ENCODE measurements around the gene EXOSC7.

The EXOSC7 gene

DNA sequence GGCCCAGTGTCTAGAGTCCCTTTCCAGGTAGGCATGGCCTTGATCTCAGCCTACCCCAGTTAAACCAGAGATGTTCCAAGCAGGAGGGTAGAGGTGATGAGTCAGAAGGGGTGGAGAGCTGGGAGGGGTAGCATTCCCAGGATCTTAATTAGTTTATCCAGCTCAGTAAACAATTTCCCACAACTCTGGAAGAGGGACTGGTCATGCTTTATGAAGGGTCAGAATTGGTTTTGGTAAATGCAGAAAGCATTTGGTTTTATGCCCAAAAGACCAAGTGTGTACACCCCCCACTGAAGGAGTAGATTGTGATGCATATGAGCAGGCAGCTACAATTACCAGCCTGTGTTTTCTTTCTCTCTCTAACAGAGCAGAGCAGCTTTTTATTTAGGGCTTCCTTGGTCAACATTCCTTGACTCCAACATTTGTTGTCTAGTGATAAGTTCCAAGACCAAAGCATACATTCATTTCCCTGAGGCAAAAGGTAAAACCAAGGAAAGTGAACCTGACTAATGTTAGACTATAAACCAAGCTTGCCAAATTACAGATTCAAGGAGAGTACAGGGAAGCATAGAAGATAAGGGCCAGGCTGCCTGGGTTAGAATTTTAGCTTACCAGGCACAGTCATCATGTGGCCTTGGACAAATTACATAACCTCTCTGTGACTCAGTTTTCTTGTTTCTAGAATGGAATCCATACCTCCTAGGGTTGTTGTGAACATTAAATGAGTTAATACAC, 17.6 kb downstream of the EXOSC7 start:
- DNase-seq, result peak; percentile 29

DNA sequence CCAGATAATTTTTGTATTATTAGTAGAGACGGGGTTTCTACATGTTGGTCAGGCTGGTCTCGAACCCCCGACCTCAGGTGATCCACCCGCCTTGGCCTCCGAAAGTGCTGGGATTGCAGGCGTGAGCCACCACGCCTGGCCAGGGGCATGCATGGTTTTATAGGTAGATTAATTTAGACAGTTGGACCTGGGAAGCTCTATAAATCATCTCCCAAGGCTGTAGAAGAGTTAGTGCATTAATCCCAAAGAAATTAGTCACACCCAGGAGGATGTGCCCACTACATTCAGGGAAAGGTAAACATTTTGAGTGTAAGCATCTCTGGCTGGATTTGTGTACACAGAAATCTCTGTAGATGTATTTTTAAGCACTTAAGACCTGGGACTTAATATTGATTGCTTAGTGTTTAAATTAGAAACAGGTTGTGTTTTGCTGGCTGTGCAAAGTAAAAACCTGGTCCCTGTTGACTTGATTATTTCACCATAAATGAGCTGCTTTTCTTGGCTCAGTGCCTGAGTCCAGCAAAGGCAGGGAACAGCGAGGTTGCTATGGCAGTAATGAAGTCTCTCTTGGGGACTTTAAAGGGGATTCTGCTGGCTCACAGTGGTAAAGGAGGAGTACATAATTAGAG, 19.2 kb downstream of the EXOSC7 start:
- no peak for DNase-seq

DNA sequence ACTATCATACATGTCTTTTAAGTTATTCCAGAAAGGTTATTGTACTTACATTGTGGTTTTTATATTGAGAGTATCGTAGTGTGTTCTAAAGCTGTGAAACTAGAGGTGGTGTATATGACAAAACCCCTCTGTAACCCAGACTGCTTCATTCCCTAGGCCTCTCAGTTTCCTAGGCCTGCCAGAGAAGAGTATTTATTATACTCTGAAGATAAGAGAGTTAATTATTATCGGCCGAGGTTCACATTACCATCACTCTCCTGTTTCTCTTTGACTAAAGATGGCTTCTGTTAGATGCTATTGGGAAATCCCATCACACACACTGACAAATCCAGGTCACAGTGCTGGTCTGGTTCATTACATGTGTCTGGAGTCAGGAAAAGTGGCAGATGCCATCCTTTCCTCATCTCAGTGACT, 20.5 kb downstream of the EXOSC7 start:
- DNase-seq, result no peak

DNA sequence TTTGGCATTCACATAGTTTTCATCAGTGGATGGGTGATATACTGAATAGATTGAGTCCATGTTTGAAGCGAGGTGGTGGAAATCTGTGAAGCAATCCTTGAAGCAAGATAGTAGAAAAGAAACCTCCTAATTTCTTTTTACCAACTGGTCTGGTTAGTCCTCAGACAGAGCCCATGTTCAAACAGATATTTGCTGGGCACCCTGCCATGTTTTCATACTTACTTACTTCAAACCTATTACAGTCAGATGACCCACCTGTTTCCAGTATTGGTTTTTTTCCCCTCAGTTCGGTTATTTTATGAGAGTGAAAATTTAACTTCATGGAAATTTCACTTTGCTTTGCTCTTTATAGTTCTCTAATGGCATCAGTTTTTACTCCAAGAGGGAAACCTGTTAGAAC, 23.7 kb downstream of the EXOSC7 start:
- DNase-seq, result no peak

DNA sequence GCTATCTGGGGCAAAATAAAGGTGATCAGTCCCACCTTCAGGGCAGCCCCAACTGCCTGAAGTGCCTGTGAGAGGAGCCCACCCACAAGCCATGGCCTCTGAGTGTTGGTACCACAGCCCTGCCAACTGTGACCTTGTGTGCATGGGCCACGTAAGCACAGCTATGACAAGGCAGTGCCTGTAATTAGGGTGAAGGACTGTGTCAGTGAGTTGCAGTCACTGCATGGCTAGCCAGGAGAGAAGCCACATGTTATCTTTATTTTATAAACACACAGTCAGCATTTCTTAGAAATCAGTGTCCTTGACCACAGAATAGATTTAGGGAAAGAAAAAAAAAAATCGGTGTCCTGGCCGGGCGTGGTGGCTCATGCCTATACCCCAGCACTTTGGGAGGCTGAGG, 24.8 kb downstream of the EXOSC7 start:
- no peak for DNase-seq

DNA sequence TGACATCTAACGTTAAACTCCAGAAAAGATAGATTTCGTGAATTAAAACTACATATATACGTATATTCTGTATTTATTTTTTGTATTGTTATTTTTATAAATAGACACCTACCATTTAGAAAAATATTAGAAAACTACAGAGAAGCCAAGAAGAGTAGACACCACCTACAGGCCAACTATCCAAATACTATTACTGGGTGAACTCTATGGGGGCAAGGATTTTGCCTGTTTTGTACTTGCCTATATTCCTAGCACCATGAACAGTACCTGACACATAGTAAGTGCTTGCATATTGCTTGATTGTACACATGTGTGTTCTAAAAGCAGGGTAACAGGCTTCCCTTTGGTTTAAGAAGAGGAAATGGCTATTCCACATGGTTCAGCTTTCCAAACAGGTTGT, 25.7 kb downstream of the EXOSC7 start:
- no peak for DNase-seq

DNA sequence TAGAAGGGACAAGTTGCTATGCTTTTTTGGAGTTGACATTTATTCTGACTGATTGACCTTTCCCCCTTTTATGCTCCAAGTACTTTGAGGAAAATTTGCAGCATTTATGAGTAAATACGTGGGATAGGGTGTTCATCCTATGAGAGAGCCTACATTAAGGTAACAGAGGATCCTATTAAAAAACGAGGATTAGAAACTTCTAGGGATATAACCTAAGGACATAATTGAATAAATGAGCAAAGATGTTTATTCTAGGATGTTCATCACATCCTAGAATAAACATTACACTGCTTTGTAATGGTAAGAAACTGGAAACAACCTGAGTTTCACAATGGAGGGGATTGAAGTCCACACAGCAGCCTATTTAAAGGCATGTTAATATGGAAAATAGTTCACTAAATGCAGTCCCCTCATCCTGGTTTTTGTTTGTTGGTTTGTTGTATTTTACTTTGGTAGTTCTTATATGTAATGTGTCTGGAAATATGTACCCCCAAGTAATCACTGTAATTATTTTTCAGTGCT, 26.2 kb downstream of the EXOSC7 start:
- no peak for DNase-seq

DNA sequence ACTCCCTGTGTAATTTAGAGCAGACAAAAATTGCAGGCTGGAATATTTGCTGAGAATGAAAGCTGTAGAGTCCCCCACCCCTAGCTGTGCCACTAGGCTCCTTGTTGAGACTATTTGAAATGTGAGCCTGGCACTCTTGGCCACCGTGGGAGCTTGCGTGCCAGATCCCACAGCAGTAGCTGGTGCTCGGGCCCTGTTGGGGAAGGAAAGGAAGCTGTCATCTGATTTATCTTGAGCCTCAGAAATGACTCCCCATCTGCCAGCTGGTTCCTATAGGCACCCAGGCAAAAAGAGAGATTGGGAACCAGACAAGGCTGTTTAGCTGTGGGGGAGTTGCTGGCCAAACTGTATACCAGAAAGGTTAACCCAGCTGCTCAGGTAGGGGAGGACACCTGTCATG, 26.7 kb downstream of the EXOSC7 start:
- no peak for DNase-seq

DNA sequence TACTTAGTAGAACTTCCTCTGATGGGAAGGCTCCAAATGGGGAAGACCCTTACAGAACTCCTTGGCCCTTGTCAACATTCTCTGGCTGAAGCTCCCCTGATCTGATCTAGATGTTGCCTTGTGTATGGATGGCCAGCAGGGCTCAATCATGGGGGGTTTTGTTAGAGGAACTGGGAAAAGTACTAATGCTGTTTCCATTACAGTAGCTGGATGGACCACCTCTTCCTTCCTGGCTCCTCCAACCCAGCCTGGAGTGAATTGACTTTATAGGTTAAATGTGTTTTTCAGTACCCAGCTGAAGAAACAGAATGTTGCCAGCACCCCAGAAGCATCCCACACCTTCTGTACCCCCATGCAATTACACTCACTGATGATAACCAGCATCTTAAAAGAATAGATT, 27.4 kb downstream of the EXOSC7 start:
- DNase-seq, result no peak

DNA sequence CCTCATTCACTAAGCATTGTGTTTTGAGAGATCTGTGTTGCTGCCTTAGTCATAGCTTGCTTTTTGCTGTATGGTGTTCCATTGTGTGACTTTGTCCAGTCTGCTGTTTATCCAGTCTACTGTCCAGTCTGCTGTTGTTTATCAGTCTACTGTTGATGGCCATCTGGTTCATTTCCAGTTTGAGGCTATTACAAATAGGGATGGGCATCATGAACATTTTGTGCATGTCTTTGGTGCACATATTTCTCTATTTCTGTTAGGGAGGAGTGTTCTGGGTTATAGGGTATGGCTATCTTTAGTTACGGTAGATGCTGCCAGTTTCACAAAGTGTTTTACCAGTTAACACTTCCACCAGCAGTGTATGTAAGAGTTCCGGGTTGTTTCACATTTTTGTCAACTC, 27.8 kb downstream of the EXOSC7 start:
- no peak for DNase-seq

DNA sequence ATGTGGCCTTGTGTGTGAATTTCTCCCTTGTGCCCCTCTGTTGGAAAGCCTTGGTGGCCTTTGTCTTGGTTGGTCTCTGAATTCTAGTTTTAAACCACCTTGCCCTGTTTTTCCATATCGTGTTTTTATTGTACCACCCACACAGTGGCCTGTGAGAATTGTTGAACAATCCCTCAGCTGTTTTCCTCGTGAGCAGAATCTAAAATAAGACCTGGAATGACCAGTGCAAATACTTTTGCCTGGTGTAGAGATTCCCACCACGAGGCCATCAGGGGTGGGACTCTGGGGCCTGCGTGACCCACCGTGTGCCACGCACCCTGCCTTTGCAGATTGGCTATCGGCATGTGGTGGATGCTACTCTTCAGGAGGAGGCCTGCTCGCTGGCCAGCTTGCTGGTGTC, 31.0 kb downstream of the EXOSC7 start:
- no peak for DNase-seq

DNA sequence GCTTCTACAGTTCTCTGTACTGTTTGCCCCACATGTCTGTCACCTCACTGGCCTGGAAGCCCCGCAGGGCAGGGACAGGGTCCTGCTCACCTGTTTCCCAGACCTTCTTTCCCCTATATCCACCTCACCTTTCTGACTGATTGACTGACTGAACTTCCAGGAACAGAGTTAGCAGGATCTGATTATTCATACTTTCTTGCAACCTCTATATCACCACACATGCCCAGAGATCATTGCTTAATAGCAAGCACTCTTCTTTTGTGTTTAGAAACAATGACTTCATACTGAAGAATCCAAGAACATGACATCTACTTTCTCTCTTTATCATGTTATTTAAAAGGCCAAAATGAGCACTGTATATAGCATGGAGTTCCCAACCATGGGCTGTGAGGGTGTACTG, 32.1 kb downstream of the EXOSC7 start:
- DNase-seq, result no peak

DNA sequence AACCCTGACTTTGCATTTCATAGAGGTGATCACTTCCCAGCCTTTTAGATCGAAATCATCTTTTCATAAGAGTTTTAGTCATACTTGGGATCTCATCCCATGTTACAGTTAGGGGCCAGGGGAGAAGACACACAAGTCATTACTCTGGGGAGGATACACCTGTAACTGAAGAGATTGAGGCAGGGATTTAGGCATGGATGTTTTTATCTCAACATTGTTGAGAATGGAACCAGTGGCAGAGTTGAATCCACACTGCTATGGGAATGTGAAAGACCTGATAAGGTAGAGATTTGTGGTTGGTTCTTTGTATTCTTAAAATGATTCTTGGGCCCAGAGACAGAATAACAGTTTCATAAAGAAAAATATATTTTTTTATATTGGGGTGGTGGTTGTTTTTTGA, 33.8 kb downstream of the EXOSC7 start:
- DNase-seq, result no peak

DNA sequence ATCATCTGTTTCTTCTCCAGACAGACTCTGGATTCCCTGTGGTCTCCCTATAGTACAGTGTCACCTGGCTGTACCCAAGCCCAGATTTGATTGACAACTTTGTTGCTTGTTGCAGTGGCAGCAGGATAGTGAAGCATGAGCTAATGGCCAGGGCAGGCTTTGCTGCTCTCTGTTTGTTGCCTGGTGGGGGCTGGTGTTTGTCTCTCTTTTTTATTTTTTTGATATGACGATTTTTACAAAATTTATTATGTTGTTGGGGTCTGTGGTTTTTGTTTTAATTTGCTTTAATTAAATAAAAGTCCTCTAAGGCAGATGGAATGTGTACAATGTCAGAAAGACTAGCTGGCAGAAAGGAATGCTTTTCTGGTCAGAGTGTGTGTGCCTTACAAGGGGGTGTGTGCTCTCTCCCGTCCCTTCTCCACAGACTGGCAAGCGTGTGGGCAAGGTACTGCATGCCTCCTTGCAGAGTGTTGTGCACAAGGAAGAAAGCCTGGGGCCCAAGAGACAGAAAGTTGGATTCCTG, 34.8 kb downstream of the EXOSC7 start:
- peak; percentile 73 for DNase-seq

DNA sequence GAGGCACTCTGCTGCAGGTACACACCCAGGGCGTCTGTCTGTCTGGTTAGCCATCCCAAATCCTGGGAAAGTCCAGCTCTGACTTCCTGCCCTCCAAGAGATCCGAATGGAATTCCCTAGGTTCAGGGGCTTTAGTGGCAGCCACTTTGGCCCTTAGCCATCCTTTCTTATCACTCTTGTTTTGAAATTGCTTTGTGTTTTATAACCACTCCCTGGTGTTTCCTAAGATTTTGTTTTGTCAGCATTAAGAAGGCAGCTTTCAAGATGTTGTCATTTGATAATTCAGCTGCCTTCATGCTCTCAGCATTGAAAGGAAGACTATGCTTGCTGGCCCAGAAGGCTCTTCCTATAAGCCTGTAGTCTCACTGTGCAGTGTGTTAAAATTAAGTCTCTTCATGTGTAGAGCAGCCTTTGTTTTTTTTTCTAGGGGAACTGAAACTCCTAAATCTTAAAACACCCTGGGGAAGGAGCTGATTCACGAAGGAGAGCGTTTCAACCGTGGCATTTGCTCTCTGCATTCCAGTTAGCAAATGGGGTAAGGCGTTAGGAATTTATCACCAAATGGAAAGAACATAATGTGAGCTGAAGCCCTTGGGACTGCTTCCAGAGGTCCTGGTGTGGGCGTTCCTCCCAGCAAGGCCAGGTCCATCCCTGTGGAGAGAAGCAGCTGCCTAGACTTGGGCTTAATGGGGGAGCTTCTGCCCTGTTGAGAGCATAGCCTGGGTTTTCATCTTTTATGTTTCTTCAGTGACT, 35.9 kb downstream of the EXOSC7 start:
- peak; percentile 47 for DNase-seq

DNA sequence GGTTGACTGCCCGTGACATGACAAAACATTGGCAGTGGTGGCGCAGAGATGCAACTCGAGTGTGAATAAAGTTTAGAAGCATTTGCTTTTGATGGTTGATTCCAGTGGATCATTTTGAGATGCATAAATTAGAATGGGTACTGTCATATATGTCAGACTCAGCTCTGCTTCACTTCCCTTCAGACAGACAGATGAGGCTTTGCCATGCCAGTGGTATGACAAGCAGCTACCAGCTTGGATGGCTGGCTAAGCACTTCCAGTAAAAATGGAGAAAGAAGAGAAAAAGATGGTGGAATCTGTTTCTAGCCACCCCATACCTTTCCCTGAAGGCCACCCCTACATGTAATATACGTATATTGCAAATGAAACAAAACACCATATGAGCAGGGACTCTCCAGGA, 36.5 kb downstream of the EXOSC7 start:
- DNase-seq, result no peak

DNA sequence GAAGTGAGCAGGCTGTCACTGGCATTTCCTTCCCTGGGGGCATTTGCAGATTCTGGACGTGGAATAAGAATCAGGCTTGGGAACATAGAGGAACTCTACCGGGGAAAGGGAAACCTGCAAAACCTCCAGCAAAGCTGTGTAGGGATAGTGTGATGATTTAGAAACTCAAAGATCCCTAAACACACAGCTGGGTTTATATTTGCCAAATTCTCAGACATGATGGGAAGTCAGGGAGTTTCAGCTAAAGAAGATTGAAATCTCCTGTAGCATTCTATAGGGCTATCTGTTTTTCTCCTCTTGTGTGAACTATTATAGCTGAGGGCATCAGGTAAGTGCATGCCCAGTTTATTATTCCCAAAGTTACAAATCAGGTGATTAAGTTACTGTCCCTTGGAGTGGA, 40.9 kb downstream of the EXOSC7 start:
- DNase-seq, result no peak

DNA sequence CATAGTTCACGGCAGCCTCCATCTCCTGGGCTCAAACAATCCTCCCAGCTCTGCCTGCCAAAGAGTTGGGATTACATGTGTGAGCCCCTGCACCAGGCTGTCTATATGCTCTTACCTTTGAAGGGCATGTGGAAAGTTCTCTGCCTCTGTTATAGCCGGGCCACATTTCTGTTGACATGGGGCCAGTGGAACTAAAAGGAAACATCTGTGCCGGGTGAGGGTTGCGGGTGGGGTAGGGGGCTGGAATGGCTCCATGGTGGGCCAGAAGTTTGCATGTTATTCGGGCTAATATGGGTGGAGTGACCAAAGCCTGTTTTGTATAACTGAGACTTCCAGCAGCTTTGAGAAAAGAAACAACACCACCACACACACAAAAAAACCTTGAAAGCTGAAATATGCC, 41.8 kb downstream of the EXOSC7 start:
- no peak for DNase-seq

DNA sequence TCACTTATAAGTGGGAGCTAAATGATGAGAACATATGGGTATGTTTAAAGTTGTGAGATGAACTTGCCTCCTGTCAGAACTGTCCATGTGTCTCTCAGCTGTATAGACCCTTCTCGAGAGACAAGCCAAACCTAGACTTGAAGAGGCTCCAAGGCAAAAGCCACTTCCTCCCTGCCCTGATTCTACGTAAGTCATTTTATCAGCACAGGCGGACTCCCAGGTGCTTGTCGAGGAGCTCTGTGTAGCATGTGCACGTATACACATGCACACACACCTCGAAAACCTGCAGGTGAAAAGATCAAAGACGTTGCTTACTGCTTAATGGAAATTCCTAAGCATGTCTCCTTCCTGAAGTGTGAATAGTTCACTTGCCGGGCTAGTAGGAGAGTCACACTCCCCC, 44.5 kb downstream of the EXOSC7 start:
- no peak for DNase-seq

DNA sequence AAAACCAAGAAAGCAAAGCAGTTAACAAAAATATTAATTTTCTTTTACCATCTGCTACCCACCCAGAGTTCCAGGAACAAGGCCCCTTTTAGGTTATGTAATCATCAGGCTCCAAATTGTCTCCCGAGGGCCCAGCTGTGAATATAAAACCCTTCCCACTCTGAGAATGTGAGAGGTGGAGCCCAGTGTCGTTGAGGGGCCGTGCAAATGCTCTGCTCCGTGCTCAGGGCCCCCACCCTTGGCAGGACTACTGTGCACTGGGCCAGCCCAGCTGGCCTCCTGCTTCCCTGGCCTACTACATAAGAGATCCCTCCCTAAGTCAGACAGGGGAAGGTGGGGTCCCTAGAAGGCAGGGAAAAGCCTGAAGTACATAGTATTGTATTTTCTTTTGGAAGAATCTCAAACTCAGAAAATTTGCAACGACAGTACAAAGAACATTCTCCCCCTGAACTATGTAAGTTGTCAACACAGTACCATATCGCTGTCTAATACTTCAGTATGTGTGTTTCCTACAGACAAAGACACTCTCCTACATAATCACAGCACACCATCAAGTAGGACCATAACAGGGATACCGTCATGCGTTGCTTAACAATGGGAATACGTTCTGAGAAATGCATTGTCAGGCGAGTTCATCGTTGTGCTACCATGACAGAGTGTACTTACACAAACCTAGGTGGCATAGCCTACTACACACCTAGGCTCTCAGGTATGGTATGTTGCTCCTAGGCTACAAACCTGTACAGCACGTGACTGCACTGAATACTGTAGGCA, 45.7 kb downstream of the EXOSC7 start:
- no peak for DNase-seq

DNA sequence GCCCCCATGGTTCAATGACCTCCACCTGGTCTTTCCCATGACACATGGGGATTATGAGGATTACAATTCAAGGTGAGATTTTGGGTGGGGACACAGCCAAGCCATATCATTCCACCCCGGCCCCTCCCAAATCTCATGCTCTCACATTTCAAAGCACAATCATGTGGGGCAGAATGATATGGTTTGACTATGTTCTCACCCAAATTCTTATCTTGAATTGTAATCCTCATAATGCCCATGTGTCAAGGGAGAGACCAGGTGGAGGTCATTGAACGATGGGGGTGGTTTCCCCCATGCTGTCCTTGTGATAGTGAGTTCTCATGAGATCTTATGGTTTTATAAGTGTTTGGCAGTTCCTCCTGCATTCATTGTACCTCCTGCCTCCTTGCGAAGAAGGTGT, 47.6 kb downstream of the EXOSC7 start:
- no peak for DNase-seq

DNA sequence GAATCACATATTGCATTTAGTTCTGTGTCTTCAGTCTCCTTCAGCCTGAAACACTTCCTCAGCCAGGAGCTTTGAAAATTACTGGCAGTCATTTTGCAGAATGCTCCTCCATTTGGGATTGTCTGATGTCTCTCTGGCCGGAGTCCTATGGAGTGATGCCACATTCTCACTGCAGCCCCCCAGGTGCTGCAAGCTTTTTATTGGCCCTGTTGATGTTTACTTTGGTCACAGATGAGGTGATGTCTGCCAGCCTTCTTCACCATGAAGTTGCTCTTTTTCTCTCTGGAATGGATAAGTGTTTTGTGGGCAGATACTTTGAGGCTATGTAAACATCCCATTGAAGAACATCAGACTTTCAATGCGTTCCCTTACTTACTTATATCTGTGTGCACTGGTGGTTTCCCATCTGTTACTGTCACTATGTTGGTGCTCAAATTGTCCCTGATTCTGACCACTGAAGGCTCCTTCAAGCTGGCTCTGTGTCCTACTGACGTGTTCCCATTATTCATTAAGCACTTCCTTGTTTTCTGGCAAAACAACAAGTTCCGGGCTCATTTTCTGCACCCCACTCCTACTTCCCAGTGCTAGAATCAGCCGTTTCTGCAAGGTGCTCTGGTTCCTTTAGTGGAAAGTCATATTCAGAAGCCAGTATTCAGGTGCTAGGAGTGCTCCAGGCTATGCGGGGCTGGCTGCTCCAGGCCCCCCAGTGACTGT, 48.7 kb downstream of the EXOSC7 start:
- no peak for DNase-seq
